ENCODE measurements around the gene INO80C.

GRCh38 chr18:35542356-35542755 lies 44.6 kb upstream of the INO80C start:
- no peak for TF ChIP-seq EZH2 (IDR thresholded peaks at IDR 0.05)
- TF ChIP-seq POLR2AphosphoS5 (IDR thresholded peaks at IDR 0.05; ENCODE audit: borderline replicate concordance, low read depth, low read length): no peak
